ENCODE results near the gene IP6K1. TPM values are rescaled to one million over a fixed set of nuclear protein-coding genes. Genes with fewer than 3 reads are reported as not detected.
A peak's percentile ranks its signal among the peaks of the same experiment; 100 is the strongest.

IP6K1 gene
- total and polyA plus RNA-seq, 10 donors: 8.6 to 56.0 (median 46.4) TPM

- TF ChIP-seq POLR2AphosphoS5 (IDR thresholded peaks at IDR 0.05) (peak in 1 of 3 donors; percentile 20), CTCF (IDR thresholded peaks at IDR 0.05 in 8 of 11, conservative IDR thresholded peaks at IDR 0.05 in 3 of 11) (no peak)
- Histone ChIP-seq H3K36me3 (peaks cover 0 to 78% (median 19%) of the 10 kb centered on the region in 6 donors), H3K27me3 (replicated peaks in 1 of 7) (no peaks in the 10 kb centered on the region), H3K27ac (no peak overlapping the region), H3K4me3 (no peak overlapping the region), H3K9me3 (no peaks in the 10 kb centered on the region), H3K4me1 (peaks cover 9 to 47% (median 22%) of the 10 kb centered on the region in 6 donors)
- intact Hi-C loops (cut with DNase I; ENCODE audit: low total_unique reads): no loop called here
- no peak for DNase-seq
- WGBS, 5 donors: 93 to 95% (median 94%) methylated on average over 7 of the region's 7 CpGs
Observed at GRCh38 chr3:49716169-49716568, 70.2 kb downstream of the IP6K1 start.

- Histone ChIP-seq H3K27me3 (replicated peaks in 1 of 7) (no peaks in the 10 kb centered on the region), H3K9me3 (no peaks in the 10 kb centered on the region), H3K4me3 (no peak overlapping the region), H3K27ac (no peak overlapping the region), H3K4me1 (peaks cover 9 to 42% (median 22%) of the 10 kb centered on the region in 6 donors), H3K36me3 (peaks cover 0 to 77% (median 16%) of the 10 kb centered on the region in 6 donors)
- intact Hi-C loops (cut with DNase I; ENCODE audit: low total_unique reads): no loop called here
- DNase-seq: no peak
- TF ChIP-seq POLR2A (IDR thresholded peaks at IDR 0.05) (no peak), POLR2AphosphoS5 (IDR thresholded peaks at IDR 0.05) (peak in 1 of 3 donors; percentile 17), CTCF (IDR thresholded peaks at IDR 0.05 in 8 of 11, conservative IDR thresholded peaks at IDR 0.05 in 3 of 11) (no peak)
- 82 to 97% (median 93%) methylated on average over 5 to 13 of the region's 13 CpGs for WGBS, 5 donors
Observed at GRCh38 chr3:49715611-49716121, 70.7 kb downstream of the IP6K1 start.

DNA sequence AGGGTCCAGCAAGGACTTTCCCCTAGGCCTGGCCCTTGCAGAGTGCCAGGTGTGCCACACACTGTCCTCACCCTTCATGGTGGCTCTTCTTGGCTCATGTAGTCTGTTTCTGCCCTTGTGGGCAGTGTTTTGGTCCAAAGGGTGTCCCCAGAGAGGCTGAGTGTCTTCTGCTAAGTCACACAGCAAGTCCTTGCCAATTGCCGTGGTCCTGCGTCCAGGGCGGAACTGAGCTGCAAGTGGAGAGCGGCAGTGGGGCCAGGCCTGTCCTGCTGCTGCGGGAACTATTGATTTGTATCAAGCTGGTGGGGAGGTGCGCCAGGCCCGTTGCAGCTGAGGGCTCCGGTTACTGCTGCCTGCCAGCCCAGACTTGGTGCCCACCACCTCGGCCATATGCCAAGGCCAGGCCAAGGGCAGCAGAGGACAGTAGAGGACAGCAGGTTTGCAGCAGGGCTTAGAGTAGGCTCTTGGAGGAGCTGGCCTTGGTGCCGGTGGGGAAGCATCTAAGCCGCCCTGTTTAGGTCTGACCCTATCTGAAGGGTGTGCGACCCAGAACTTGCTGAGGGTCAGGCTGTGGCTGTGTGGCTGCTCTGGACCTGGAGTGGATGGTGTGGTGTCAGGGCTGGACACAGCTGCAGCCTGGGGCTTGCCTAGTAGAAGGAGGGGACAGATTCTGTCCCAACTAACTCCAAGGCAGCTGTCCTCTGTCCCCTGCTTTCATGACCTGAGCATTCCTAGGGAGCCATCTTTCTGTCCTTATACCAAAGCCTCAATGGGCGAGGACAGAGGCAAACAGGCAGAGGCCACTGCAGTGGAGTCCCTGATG lies 71.4 kb downstream of the IP6K1 start:
- no peak for TF ChIP-seq POLR2AphosphoS5 (IDR thresholded peaks at IDR 0.05)
- WGBS, 5 donors: 84 to 92% (median 87%) methylated on average over 8 to 13 of the region's 13 CpGs
- peaks cover 9 to 34% (median 17%) of the 10 kb centered on the region in 6 donors for H3K4me1 ChIP-seq
- peaks cover 0 to 72% (median 16%) of the 10 kb centered on the region in 6 donors for H3K36me3 ChIP-seq
- no peaks in the 10 kb centered on the region for H3K27me3 ChIP-seq (replicated peaks in 1 of 7)
- no peak for DNase-seq
- H3K27ac ChIP-seq: no peak overlapping the region
- intact Hi-C loops (cut with DNase I; ENCODE audit: low total_unique reads): no loop called here
- no peak overlapping the region for H3K4me3 ChIP-seq
- H3K9me3 ChIP-seq: no peaks in the 10 kb centered on the region

GRCh38 chr3:49713336-49714105 lies 72.8 kb downstream of the IP6K1 start:
- 92 to 96% (median 95%) methylated on average over 24 to 25 of the region's 25 CpGs for WGBS, 5 donors
- Histone ChIP-seq H3K27ac (no peak overlapping the region), H3K9me3 (no peaks in the 10 kb centered on the region), H3K36me3 (peaks cover 0 to 82% (median 18%) of the 10 kb centered on the region in 6 donors), H3K27me3 (replicated peaks in 1 of 7) (no peaks in the 10 kb centered on the region), H3K4me1 (peaks cover 2 to 20% (median 6%) of the 10 kb centered on the region in 6 donors), H3K4me3 (no peak overlapping the region)
- no peak for DNase-seq
- intact Hi-C loops (cut with DNase I; ENCODE audit: low total_unique reads): no loop called here
- TF ChIP-seq POLR2A (IDR thresholded peaks at IDR 0.05): no peak
- TF ChIP-seq POLR2AphosphoS5 (IDR thresholded peaks at IDR 0.05): peak in 1 of 3 donors; percentile 50
